Neuronal stem cell (in vitro differentiated cells): ENCODE measurements around the gene CROCC2.

ENCODE experiments used
- DNase-seq: peaks from one replicate; pipeline ENCODE4 v3.0.0-alpha.2; 2013; ENCODE audit warnings: low spot score
- H2AFZ ChIP-seq: one replicate; pipeline ENCODE4 v1.6.1; 2013; ENCODE audit warnings: mild to moderate bottlenecking, low read length, inconsistent platforms
- H2AK5ac ChIP-seq: 2 replicates; pipeline ENCODE4 v1.6.1; 2013; ENCODE audit warnings: low read depth, mild to moderate bottlenecking, inconsistent platforms, low read length, moderate library complexity, mixed read lengths
- H2BK120ac ChIP-seq: 2 replicates; pipeline ENCODE4 v1.6.1; 2013; ENCODE audit warnings: low read depth, mild to moderate bottlenecking, inconsistent platforms, low read length, moderate library complexity, mixed read lengths
- H2BK12ac ChIP-seq: one replicate; pipeline ENCODE4 v1.6.1; 2013; ENCODE audit warnings: low read length, inconsistent platforms
- H2BK15ac ChIP-seq: 2 replicates; pipeline ENCODE4 v1.6.1; 2013; ENCODE audit warnings: mild to moderate bottlenecking, low read length, inconsistent platforms, mixed read lengths
- H2BK5ac ChIP-seq: one replicate; pipeline ENCODE4 v1.6.1; 2013; ENCODE audit warnings: inconsistent platforms, mild to moderate bottlenecking, low read length, moderate library complexity
- H3K14ac ChIP-seq: one replicate; pipeline ENCODE4 v1.6.1; 2013; ENCODE audit warnings: low read length, inconsistent platforms
- H3K18ac ChIP-seq: 2 replicates; pipeline ENCODE4 v1.6.1; 2013; ENCODE audit warnings: low read length, inconsistent platforms
- H3K23ac ChIP-seq: 2 replicates; pipeline ENCODE4 v1.6.1; 2013; ENCODE audit warnings: low read depth, mild to moderate bottlenecking, mixed read lengths, low read length, inconsistent platforms; ENCODE audit not compliant: poor library complexity
- H3K27ac ChIP-seq: replicated peaks from 3 replicates; pipeline ENCODE4 v1.5.1; 2013; ENCODE audit warnings: low read length, inconsistent platforms
- H3K27me3 ChIP-seq, 3 experiments: 2 replicates each; pipeline ENCODE4 v1.6.1; 2013; ENCODE audit warnings: low read length in 3 of 3, mild to moderate bottlenecking in 2 of 3, inconsistent platforms in 1 of 3, low read depth in 1 of 3, mixed read lengths in 1 of 3, moderate library complexity in 1 of 3; ENCODE audit not compliant: control insufficient read depth in 3 of 3, insufficient read depth in 3 of 3
- H3K36me3 ChIP-seq, 2 donors: replicated peaks in 1 of 2; 2 replicates each; pipeline ENCODE4 v1.6.1; 2013; ENCODE audit warnings: low read length in 2 of 2; ENCODE audit not compliant: control insufficient read depth in 2 of 2, insufficient read depth in 2 of 2
- H3K4ac ChIP-seq: 2 replicates; pipeline ENCODE4 v1.6.1; 2013; ENCODE audit warnings: inconsistent platforms, mild to moderate bottlenecking, low read length, moderate library complexity
- H3K4me1 ChIP-seq, 2 donors: 1 replicate in 1 of 2; 2 replicates in 1 of 2; pipeline ENCODE4 v1.6.1; 2013; ENCODE audit warnings: low read length in 2 of 2, low read depth in 1 of 2; ENCODE audit not compliant: control insufficient read depth in 2 of 2, insufficient read depth in 1 of 2
- H3K4me2 ChIP-seq: one replicate; pipeline ENCODE4 v1.6.1; 2013; ENCODE audit warnings: mild to moderate bottlenecking, low read length, inconsistent platforms; ENCODE audit not compliant: insufficient read depth, poor library complexity, severe bottlenecking
- H3K4me3 ChIP-seq, 2 donors: 2 replicates each; pipeline ENCODE4 v1.5.1; 2013; ENCODE audit warnings: low read length in 2 of 2, mild to moderate bottlenecking in 2 of 2, inconsistent platforms in 1 of 2, moderate library complexity in 1 of 2
- H3K79me1 ChIP-seq: one replicate; pipeline ENCODE4 v1.6.1; 2013; ENCODE audit warnings: low read depth, mild to moderate bottlenecking, inconsistent platforms, low read length, moderate library complexity
- H3K9ac ChIP-seq: one replicate; pipeline ENCODE4 v1.6.1; 2013; ENCODE audit warnings: mild to moderate bottlenecking, low read depth, low read length, inconsistent platforms; ENCODE audit not compliant: poor library complexity
- H3K9me3 ChIP-seq, 2 donors: replicated peaks in 1 of 2; 2 replicates each; pipeline versions ENCODE3 to v1.6.1; 2013; ENCODE audit warnings: low read length in 2 of 2, mild to moderate bottlenecking in 2 of 2, inconsistent platforms in 1 of 2, low read depth in 1 of 2, mixed read lengths in 1 of 2, moderate library complexity in 1 of 2; ENCODE audit not compliant: control insufficient read depth in 2 of 2, insufficient read depth in 1 of 2
- H4K8ac ChIP-seq: one replicate; pipeline ENCODE4 v1.6.1; 2013; ENCODE audit warnings: low read depth, mild to moderate bottlenecking, inconsistent platforms, low read length, moderate library complexity
- H4K91ac ChIP-seq: one replicate; pipeline ENCODE4 v1.6.1; 2013; ENCODE audit warnings: low read length, low read depth, mild to moderate bottlenecking, inconsistent platforms; ENCODE audit not compliant: poor library complexity
- WGBS, 2 donors: extraction: QIAGEN DNeasy Blood & Tissue Kit; methylation state at CpG; one replicate each; pipeline ENCODE4 v1.1.7; 2013; ENCODE audit warnings: missing lambda C conversion rate in 2 of 2, mixed read lengths in 1 of 2; ENCODE audit not compliant: insufficient read length in 2 of 2, insufficient replicate concordance in 1 of 2; ENCODE audit errors: extremely low coverage in 2 of 2; 5-methylcytosine and 5-hydroxymethylcytosine counted together

CROCC2 gene

GRCh38 chr2:240964704-240965295 lies 58.7 kb downstream of the CROCC2 start:
- Histone ChIP-seq H2BK15ac (peak overlapping the region; percentile 75), H3K18ac (peak overlapping the region; percentile 64), H3K27me3 (peaks cover 0 to 7% (median 0%) of the 10 kb centered on the region in 3 experiments), H2BK12ac (peak overlapping the region; percentile 73), H3K9me3 (peaks cover 0 to 3% of the 10 kb centered on the region in 2 donors), H3K4ac (no peak overlapping the region), H2BK5ac (no peak overlapping the region), H3K4me3 (no peak overlapping the region), H3K23ac (no peak overlapping the region), H2BK120ac (no peak overlapping the region), H3K36me3 (no peaks in the 10 kb centered on the region), H2AFZ (no peak overlapping the region), H3K4me2 (no peak overlapping the region), H3K79me1 (no peaks in the 10 kb centered on the region), H4K91ac (no peak overlapping the region), H4K8ac (no peak overlapping the region), H2AK5ac (peak overlapping the region; percentile 66), H3K4me1 (peaks cover 22 to 24% of the 10 kb centered on the region in 2 donors), H3K14ac (peak overlapping the region; percentile 8), H3K9ac (no peak overlapping the region), H3K27ac (no peak overlapping the region)
- no CpG with 5 or more reads among the region's 15 CpGs for WGBS, 2 donors
- no peak for DNase-seq

GRCh38 chr2:240965296-240965904 lies 59.3 kb downstream of the CROCC2 start:
- peaks cover 0 to 8% (median 0%) of the 10 kb centered on the region in 3 experiments for H3K27me3 ChIP-seq
- H3K23ac ChIP-seq: peak overlapping the region; percentile 65
- DNase-seq: no peak
- peak overlapping the region; percentile 65 for H4K8ac ChIP-seq
- H3K4me3 ChIP-seq: no peak overlapping the region
- H3K4me1 ChIP-seq: peaks cover 19 to 22% of the 10 kb centered on the region in 2 donors
- peak overlapping the region; percentile 64 for H3K18ac ChIP-seq
- H3K9ac ChIP-seq: peak overlapping the region; percentile 60
- no peak overlapping the region for H3K4me2 ChIP-seq
- H3K4ac ChIP-seq: no peak overlapping the region
- H4K91ac ChIP-seq: no peak overlapping the region
- peak overlapping the region; percentile 75 for H2BK15ac ChIP-seq
- H3K9me3 ChIP-seq: peaks cover 0 to 3% of the 10 kb centered on the region in 2 donors
- WGBS, 2 donors: no CpG with 5 or more reads among the region's 22 CpGs
- H3K36me3 ChIP-seq: no peaks in the 10 kb centered on the region
- peak overlapping the region; percentile 73 for H2BK12ac ChIP-seq
- no peak overlapping the region for H2AFZ ChIP-seq
- H2BK5ac ChIP-seq: no peak overlapping the region
- peak overlapping the region; percentile 8 for H3K14ac ChIP-seq
- no peaks in the 10 kb centered on the region for H3K79me1 ChIP-seq
- H2BK120ac ChIP-seq: no peak overlapping the region
- H2AK5ac ChIP-seq: peak overlapping the region; percentile 70
- no peak overlapping the region for H3K27ac ChIP-seq

DNA sequence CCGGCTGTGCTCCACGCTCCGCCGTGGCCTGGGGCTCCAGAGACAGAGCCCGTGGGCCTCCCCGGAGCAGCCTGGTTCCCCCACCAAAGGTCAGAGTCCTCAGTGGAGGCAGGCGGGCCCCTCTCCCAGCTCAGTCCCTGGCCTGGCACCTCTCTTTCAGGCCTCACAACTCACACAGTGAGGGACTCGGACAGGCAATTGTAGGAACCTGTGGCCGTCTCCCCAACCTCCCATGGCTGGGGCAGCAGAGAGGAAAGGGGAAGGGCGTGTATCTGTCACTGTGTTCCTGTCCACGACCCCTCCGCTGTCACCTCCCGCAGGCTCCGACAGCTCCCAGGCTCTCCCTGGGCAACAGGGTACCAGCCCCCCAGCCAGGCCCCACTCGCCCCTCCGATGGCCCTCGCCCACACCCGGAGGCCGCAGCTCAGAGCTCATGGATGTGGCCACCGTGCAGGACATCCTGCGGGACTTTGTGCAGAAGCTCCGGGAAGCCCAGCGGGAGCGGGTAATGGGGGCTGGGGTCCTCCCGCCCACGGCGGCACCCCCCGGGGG lies 59.8 kb downstream of the CROCC2 start:
- no peak overlapping the region for H3K4me3 ChIP-seq
- H3K36me3 ChIP-seq: no peaks in the 10 kb centered on the region
- no CpG with 5 or more reads among the region's 28 CpGs for WGBS, 2 donors
- peak overlapping the region; percentile 64 for H3K18ac ChIP-seq
- no peaks in the 10 kb centered on the region for H3K79me1 ChIP-seq
- no peak for DNase-seq
- no peak overlapping the region for H2BK120ac ChIP-seq
- peaks cover 0 to 3% of the 10 kb centered on the region in 2 donors for H3K9me3 ChIP-seq
- H2BK5ac ChIP-seq: no peak overlapping the region
- H3K27me3 ChIP-seq: peaks cover 0 to 14% (median 0%) of the 10 kb centered on the region in 3 experiments
- peak overlapping the region; percentile 73 for H2BK12ac ChIP-seq
- H3K4me1 ChIP-seq: peaks cover 15 to 19% of the 10 kb centered on the region in 2 donors
- peak overlapping the region; percentile 65 for H4K8ac ChIP-seq
- H2BK15ac ChIP-seq: peak overlapping the region; percentile 75
- H3K4ac ChIP-seq: no peak overlapping the region
- no peak overlapping the region for H3K9ac ChIP-seq
- H3K4me2 ChIP-seq: no peak overlapping the region
- H4K91ac ChIP-seq: no peak overlapping the region
- H3K23ac ChIP-seq: no peak overlapping the region
- no peak overlapping the region for H2AFZ ChIP-seq
- H2AK5ac ChIP-seq: peak overlapping the region; percentile 88
- H3K27ac ChIP-seq: no peak overlapping the region
- H3K14ac ChIP-seq: peak overlapping the region; percentile 4

- Histone ChIP-seq H3K18ac (peak overlapping the region; percentile 64), H3K4ac (no peak overlapping the region), H3K79me1 (no peaks in the 10 kb centered on the region), H3K9me3 (no peaks in the 10 kb centered on the region), H3K27ac (no peak overlapping the region), H2BK12ac (no peak overlapping the region), H3K23ac (no peak overlapping the region), H3K36me3 (no peaks in the 10 kb centered on the region), H3K14ac (no peak overlapping the region), H3K27me3 (peaks cover 0 to 19% (median 0%) of the 10 kb centered on the region in 3 experiments), H2BK120ac (no peak overlapping the region), H3K4me1 (peaks cover 10 to 14% of the 10 kb centered on the region in 2 donors), H3K9ac (no peak overlapping the region), H2BK5ac (no peak overlapping the region), H3K4me2 (no peak overlapping the region), H2AFZ (no peak overlapping the region), H3K4me3 (no peak overlapping the region), H4K8ac (no peak overlapping the region), H2BK15ac (no peak overlapping the region), H4K91ac (no peak overlapping the region), H2AK5ac (peak overlapping the region; percentile 88)
- no peak for DNase-seq
- WGBS, 2 donors: no CpG with 5 or more reads among the region's 10 CpGs
Measured at GRCh38 chr2:240966457-240966905, 60.3 kb downstream of the CROCC2 start.
